ENCODE measurements around the gene FASTKD1.
"Not testable (repeated sequence)": the region's sequence is repeated elsewhere in the genome, so short reads cannot be mapped to it uniquely, and the experiment has no call there.

Gene FASTKD1

DNA sequence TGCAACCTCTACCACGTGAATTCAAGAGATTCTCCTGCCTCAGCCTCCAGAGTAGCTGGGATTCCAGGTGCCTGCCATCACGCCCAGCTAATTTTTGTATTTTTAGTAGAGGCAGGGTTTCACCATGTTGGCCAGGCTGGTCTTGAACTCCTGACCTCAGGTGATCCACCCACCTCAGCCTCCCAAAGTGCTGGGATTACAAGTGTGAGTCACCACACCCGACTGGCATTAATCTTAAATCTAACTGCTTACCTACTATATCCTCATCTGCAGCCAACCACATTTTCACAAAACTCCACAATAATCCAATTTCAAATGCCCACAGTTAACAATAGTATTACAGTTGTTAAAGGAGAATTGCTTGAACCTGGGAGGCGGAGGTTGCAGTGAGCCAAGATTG lies 2.9 kb downstream of the FASTKD1 start:
- DNase-seq (ENCODE audit: low read depth, low spot score), result not testable (repeated sequence)

DNA sequence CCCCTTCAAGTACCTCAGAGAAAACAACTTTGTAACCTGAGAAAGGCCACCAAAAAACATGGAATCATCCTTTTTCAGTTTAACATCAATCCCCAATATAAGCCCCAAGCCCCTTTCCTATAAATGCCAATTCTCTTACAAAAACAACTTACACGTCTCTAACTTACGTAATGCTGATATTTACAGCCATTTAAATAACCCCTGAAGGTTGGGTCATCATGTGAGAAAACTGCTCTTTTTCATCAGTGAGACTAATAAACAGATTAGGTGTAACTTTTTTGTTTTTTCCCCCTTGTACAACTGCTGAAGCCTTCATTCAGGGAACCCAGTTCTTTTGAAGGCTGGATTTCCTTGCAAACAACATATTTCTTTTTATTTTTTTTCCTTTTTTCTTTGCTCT lies 3.7 kb downstream of the FASTKD1 start:
- no peak for DNase-seq (ENCODE audit: low read depth, low spot score)

GRCh38 chr2:169565686-169566085 lies 8.0 kb downstream of the FASTKD1 start:
- DNase-seq (ENCODE audit: low read depth, low spot score), result no peak

DNA sequence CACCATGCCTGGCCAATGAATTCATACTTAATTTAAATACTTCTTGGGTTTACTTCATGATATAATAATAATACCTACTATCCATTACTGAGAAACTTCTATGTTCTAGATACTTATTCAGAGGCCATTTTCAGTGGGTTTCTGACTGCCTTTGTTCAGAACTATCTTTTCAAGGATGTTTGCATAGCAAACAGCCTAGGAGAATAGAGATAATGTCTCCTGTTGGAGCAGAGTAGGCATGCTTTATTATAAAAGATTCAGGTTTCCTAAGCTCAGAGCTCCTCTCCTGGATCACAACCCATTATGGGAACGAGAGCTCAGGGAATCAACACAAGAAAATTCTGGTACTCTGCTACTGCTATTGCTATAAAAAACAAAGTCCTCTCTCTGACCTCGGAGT lies 11.1 kb downstream of the FASTKD1 start:
- DNase-seq (ENCODE audit: low read depth, low spot score), result no peak

- DNase-seq (ENCODE audit: low read depth, low spot score), result not testable (repeated sequence)
Observed at GRCh38 chr2:169562084-169562483, 11.6 kb downstream of the FASTKD1 start.

DNA sequence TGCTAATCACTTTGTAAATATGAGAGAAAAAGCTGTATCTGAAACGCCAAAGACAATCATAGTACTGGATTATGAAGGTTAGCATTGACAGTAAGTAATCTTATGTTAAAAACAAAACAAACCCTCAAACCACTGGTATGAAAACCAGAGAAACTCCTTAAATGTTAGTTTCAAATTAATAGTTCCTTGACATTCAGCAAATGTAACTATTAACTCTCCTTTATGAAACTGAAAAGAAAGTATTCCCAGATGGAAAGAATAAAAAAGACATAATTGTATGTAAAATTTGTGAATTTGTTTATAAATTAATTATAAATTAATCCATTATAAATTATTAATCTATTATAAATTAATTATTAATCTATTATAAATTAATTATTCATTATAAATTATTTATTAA lies 12.3 kb downstream of the FASTKD1 start:
- no peak for DNase-seq (ENCODE audit: low read depth, low spot score)

- DNase-seq (ENCODE audit: low read depth, low spot score), result no peak
Observed at GRCh38 chr2:169546756-169547155, 26.9 kb downstream of the FASTKD1 start.

DNA sequence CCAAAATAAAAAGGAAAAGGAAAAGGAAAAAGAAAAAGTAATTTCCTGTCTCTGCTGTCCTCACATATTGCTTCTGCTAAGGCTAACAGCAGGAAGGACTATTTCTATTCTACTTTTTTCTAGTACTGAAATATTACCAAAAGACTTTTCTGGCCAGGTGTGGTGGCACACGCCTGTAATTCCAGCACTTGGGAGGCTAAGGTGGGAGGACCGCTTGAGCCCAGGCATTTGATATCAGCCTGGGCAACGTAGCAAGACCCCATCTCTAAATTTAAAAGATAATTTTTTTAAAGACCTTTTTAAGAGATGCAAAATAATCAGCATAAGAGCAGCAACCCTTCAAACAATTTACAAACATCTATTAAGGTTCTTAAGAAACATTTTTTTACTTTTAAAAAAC lies 31.2 kb downstream of the FASTKD1 start:
- DNase-seq (ENCODE audit: low read depth, low spot score), result no peak

GRCh38 chr2:169540146-169540545 lies 33.5 kb downstream of the FASTKD1 start:
- DNase-seq (ENCODE audit: low read depth, low spot score), result no peak

DNA sequence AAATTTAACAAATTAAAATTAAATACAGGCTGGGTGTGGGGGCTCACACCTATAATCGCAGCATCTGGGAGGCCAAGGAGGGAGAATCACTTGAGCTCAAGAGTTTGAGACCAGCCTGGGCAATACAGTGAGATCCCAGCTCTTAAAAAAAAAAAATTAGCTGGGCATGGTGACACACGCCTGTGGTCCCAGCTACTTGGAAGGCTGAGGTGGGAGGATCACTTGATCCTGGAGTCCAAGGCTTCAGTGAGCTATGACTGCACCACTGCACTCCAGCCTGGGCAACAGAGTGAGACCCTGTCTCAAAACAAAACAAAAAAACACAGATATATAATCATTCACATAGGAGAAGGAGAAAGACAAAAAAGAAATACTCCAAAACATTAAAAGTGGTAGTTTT lies 34.2 kb downstream of the FASTKD1 start:
- not testable (repeated sequence) for DNase-seq (ENCODE audit: low read depth, low spot score)

DNA sequence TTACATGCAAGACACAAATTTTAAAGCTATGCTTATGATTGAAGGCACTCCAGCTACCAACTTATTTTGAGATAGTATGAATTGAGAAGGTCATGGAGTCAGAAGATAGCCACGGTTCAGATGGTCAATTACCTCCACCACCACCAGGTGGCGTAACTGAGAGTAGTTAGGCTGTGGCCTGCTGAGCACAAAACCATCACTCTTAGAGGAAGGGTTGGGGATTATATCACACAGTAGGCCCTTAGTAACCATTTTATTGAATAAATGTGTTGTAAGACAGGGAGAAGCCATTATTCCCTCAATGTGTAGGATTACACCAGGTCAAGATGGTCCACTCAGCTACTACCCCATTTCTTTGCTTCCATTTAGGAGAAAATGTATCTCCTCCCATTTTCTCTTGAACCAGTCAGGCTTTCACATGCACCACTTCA lies 45.4 kb downstream of the FASTKD1 start:
- DNase-seq (ENCODE audit: low read depth, low spot score), result peak; percentile 58

- DNase-seq (ENCODE audit: low read depth, low spot score), result no peak
Observed at GRCh38 chr2:169526451-169526850, 47.2 kb downstream of the FASTKD1 start.

GRCh38 chr2:169525434-169525833 lies 48.2 kb downstream of the FASTKD1 start:
- DNase-seq (ENCODE audit: low read depth, low spot score), result no peak

- DNase-seq (ENCODE audit: low read depth, low spot score), result no peak
Observed at GRCh38 chr2:169523681-169524080, 50.0 kb downstream of the FASTKD1 start.

DNA sequence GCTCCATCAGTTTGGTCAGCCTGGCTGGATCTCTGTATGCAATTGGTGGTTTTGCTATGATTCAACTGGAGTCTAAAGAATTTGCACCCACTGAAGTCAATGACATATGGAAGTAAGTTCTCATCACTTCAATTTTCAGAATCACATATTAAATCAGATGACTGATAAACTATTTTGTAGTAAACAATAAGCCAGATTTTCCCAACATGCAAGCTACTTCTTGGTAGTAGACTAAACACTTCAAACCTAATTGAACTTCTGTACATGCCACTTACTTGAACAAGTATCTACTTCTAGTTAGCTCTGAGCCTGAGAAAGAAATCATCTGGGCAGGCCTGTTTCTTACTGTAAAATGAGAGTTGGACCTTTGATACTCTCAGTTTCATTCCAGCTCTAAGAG lies 52.8 kb downstream of the FASTKD1 start:
- no peak for DNase-seq (ENCODE audit: low read depth, low spot score)

- not testable (repeated sequence) for DNase-seq (ENCODE audit: low read depth, low spot score)
Observed at GRCh38 chr2:169516488-169516995, 57.1 kb downstream of the FASTKD1 start.

GRCh38 chr2:169514758-169515157 lies 58.9 kb downstream of the FASTKD1 start:
- not testable (repeated sequence) for DNase-seq (ENCODE audit: low read depth, low spot score)

GRCh38 chr2:169513926-169514325 lies 59.7 kb downstream of the FASTKD1 start:
- no peak for DNase-seq (ENCODE audit: low read depth, low spot score)

GRCh38 chr2:169513094-169513493 lies 60.6 kb downstream of the FASTKD1 start:
- no peak for DNase-seq (ENCODE audit: low read depth, low spot score)

DNA sequence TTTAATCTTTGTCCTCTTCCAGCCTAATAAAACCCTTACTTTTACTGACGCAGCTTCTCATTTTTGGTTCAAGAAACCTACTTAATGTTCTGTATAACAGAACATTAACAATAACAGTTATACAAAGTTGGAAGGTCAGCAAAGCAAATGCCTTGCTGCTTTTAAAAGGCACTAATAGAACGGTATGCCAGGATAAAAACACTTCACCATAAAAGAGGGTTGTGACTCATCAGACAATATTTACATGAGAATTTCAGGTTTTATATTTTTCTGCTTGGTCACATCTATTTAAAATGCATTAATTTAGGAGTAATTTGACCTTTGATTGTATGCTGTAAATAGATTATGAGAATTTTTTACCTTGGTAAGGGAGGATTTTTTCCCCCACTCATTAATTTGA lies 61.1 kb downstream of the FASTKD1 start:
- no peak for DNase-seq (ENCODE audit: low read depth, low spot score)

- DNase-seq (ENCODE audit: low read depth, low spot score), result no peak
Observed at GRCh38 chr2:169511818-169512217, 61.8 kb downstream of the FASTKD1 start.

DNA sequence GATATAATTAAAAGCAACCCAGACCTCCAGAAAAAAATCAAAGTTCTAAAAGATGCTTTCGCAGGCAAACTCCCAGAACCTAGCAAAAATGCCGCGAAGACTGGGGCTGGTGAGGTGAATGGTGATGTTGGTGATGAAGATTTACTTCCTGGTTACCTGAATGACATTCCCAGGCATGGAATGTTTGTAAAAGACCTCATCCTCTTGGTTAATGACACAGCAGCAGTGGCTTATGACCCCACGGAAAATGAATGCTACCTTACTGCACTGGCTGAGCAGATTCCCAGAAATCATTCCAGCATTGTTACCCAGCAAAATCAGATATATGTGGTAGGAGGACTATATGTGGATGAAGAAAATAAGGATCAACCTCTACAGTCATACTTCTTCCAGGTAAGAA lies 63.2 kb downstream of the FASTKD1 start:
- no peak for DNase-seq (ENCODE audit: low read depth, low spot score)

DNA sequence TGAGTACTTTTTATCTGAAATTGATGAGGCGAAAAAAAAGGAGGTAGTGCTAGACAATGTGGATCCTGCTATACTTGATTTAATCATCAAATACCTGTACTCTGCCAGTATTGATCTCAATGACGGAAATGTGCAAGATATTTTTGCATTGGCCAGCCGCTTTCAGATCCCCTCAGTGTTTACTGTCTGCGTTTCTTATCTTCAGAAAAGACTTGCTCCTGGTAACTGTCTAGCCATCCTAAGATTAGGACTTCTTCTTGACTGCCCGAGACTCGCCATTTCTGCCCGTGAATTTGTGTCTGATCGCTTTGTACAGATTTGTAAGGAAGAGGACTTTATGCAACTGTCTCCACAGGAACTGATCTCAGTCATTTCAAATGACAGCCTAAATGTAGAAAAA lies 63.7 kb downstream of the FASTKD1 start:
- DNase-seq (ENCODE audit: low read depth, low spot score), result no peak

DNA sequence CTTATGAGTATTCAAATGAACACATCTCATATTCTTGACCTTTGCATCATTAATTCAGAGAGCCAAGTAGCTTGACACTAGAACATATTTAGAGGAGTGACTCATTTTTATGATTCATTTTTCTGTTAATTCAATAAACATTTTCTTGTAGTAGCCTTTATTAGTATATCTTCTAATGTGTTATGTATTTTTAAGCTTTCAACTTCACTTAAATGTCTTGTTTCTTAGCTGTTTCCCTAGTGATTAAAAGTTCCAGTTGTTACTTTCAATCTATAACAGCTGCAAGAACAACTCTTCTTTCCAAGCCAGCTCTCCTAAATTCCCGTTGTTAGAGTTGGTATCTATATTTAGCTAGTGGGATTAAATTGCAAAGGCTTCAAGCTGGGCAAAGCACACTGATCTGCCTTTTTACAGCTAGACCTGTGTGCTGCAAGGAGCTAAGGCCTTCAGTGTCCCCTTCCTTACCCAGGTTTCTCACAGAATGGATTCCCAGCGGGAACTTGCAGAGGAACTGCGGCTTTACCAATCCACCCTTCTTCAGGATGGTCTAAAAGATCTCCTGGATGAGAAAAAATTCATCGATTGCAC lies 64.3 kb downstream of the FASTKD1 start, which contains the start of gene KLHL41:
KLHL41 (plus strand) TSS at position 405 of the 588 bp plus-strand sequence; CDS start at position 482, 77 bp downstream.
- no peak for DNase-seq (ENCODE audit: low read depth, low spot score)
